DMS79 treated with DMSO at 0.1 percent for 48 hours (cell line): Measurements from ENCODE around the gene ACO2.

ENCODE experiments used
- DNase-seq: peaks from one replicate; lab custom pipeline; 2025; lab: John Stamatoyannopoulos, UW

Gene ACO2

GRCh38 chr22:41491374-41492100, 22.6 kb downstream of the ACO2 start:
- no peak for DNase-seq

GRCh38 chr22:41498303-41498835, 29.5 kb downstream of the ACO2 start:
- DNase-seq: no peak

- DNase-seq: no peak
Measured at GRCh38 chr22:41499624-41500280, 30.8 kb downstream of the ACO2 start.

GRCh38 chr22:41500303-41500702, 31.4 kb downstream of the ACO2 start:
- no peak for DNase-seq

GRCh38 chr22:41501209-41501608, 32.3 kb downstream of the ACO2 start:
- no peak for DNase-seq

GRCh38 chr22:41504397-41504796, 35.5 kb downstream of the ACO2 start:
- DNase-seq: no peak

- no peak for DNase-seq
Measured at GRCh38 chr22:41504816-41505215, 35.9 kb downstream of the ACO2 start.

- DNase-seq: no peak
Measured at GRCh38 chr22:41505511-41506220, 36.7 kb downstream of the ACO2 start.

GRCh38 chr22:41507330-41508063, 38.6 kb downstream of the ACO2 start:
- no peak for DNase-seq

- no peak for DNase-seq
Measured at GRCh38 chr22:41508770-41509170, 39.9 kb downstream of the ACO2 start.

- peak; percentile 3 for DNase-seq
Measured at GRCh38 chr22:41511521-41511968, 42.6 kb downstream of the ACO2 start.

- DNase-seq: peak; percentile 30
Measured at GRCh38 chr22:41512421-41513194, 43.7 kb downstream of the ACO2 start.

- no peak for DNase-seq
Measured at GRCh38 chr22:41513391-41513790, 44.5 kb downstream of the ACO2 start.

- no peak for DNase-seq
Measured at GRCh38 chr22:41516462-41516861, 47.5 kb downstream of the ACO2 start.

- peak; percentile 9 for DNase-seq
Measured at GRCh38 chr22:41517172-41518047, 48.5 kb downstream of the ACO2 start.

GRCh38 chr22:41518048-41518347, 49.1 kb downstream of the ACO2 start:
- no peak for DNase-seq

GRCh38 chr22:41521126-41521525, 52.2 kb downstream of the ACO2 start:
- DNase-seq: no peak

- DNase-seq: no peak
Measured at GRCh38 chr22:41522813-41523212, 53.9 kb downstream of the ACO2 start.

- no peak for DNase-seq
Measured at GRCh38 chr22:41523464-41524221, 54.7 kb downstream of the ACO2 start.

GRCh38 chr22:41524251-41524661, 55.3 kb downstream of the ACO2 start:
- no peak for DNase-seq
